Uterus (tissue), 4 donors: Measurements from ENCODE around the gene PPP4R1. TPM values are rescaled to one million over a fixed set of nuclear protein-coding genes. Genes with fewer than 3 reads are reported as not detected.

Experiments
- DNase-seq, 2 donors: peaks; one replicate each; pipeline ENCODE4 v3.0.0-alpha.2; 2019 to 2020
- H3K27ac ChIP-seq, 2 donors: fragments of 200-600 bp; sonication (generic); 1 replicate in 1 of 2; 2 replicates in 1 of 2; pipeline ENCODE4 v1.5.1; 2016 to 2018
- H3K27me3 ChIP-seq, 2 donors: fragments of 200-600 bp; sonication (generic); one replicate each; pipeline ENCODE4 v1.5.1; 2018 to 2019; ENCODE audit warnings: control low read depth in 1 of 2
- H3K36me3 ChIP-seq, 2 donors: fragments of 200-600 bp; sonication (generic); one replicate each; pipeline ENCODE4 v1.5.1; 2019; ENCODE audit warnings: control low read depth in 1 of 2
- H3K4me1 ChIP-seq, 2 donors: fragments of 200-600 bp; sonication (generic); one replicate each; pipeline ENCODE4 v1.5.1; 2018 to 2019; ENCODE audit warnings: control low read depth in 1 of 2
- H3K4me3 ChIP-seq, 2 donors: fragments of 200-600 bp; sonication (generic); 1 replicate in 1 of 2; 2 replicates in 1 of 2; pipeline ENCODE4 v1.5.1; 2018 to 2019; ENCODE audit warnings: mild to moderate bottlenecking in 1 of 2
- H3K9me3 ChIP-seq, 2 donors: fragments of 200-600 bp; sonication (generic); one replicate each; pipeline ENCODE4 v1.5.1; 2019; ENCODE audit warnings: control low read depth in 1 of 2
- POLR2A ChIP-seq, 2 donors: fragments of 450-650 bp; IDR thresholded peaks; one replicate each; pipeline ENCODE4 v1.6.1; 2016; ENCODE audit warnings: antibody characterized with exemption in 2 of 2, mild to moderate bottlenecking in 1 of 2, moderate library complexity in 1 of 2
- intact Hi-C: fragments of 100-400 bp; cut with DNase I; formaldehyde crosslinking; loops from one replicate; pipeline ENCODE4 v1.15.1; 2023; ENCODE audit warnings: low total_unique reads
- total RNA-seq, 4 donors: library from RNA; depleted of rRNA in 3 of 4; stranded (reverse); fragments of >200 nt in 3 of 4; gene quantifications; one replicate each; pipeline versions ENCODE4 v1.1.0 to v1.2.4, GENCODE V29; 2014 to 2023
- TF ChIP-seq, protein P1 (sequence below), 4 experiments: fragments of 200-600 bp in 2 of 4; fragments of 450-650 bp in 2 of 4; sonication (generic) in 2 of 4; IDR thresholded peaks; one replicate each; pipeline ENCODE4 v1.5.1; 2016 to 2019; ENCODE audit warnings: antibody characterized with exemption in 4 of 4, mild to moderate bottlenecking in 2 of 4, moderate library complexity in 1 of 4
- donor health status: DM: yes; HTN: yes; CAD: no.

Gene PPP4R1
- total RNA-seq, 4 donors from 2014 or later = 103 to 720 (median 185) TPM

DNA sequence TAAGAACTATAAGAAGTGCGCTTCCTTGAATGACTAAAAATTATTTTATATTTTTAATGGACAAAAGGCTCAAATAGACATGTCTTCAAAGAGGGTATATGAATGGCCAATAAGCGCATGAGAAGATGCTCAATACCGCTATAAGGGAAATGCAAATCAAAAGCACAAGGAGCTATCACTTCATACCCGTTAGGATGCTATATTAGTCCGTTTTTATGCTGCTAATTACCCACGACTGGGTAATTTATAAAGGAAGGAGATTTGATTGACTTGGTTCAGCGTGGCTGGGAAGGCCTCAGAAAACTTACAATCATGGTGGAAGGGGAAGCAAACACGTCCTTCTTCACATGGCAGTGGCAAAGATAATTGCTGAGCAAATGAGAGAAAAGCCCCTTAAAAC, 20.5 kb upstream of the PPP4R1 start:
- no peaks in the 10 kb centered on the region for H3K36me3 ChIP-seq
- no peaks in the 10 kb centered on the region for H3K27me3 ChIP-seq
- TF ChIP-seq, protein P1, sequence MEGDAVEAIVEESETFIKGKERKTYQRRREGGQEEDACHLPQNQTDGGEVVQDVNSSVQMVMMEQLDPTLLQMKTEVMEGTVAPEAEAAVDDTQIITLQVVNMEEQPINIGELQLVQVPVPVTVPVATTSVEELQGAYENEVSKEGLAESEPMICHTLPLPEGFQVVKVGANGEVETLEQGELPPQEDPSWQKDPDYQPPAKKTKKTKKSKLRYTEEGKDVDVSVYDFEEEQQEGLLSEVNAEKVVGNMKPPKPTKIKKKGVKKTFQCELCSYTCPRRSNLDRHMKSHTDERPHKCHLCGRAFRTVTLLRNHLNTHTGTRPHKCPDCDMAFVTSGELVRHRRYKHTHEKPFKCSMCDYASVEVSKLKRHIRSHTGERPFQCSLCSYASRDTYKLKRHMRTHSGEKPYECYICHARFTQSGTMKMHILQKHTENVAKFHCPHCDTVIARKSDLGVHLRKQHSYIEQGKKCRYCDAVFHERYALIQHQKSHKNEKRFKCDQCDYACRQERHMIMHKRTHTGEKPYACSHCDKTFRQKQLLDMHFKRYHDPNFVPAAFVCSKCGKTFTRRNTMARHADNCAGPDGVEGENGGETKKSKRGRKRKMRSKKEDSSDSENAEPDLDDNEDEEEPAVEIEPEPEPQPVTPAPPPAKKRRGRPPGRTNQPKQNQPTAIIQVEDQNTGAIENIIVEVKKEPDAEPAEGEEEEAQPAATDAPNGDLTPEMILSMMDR (IDR thresholded peaks at IDR 0.05) = no peak
- no peak for TF ChIP-seq POLR2A (IDR thresholded peaks at IDR 0.05)
- no peak overlapping the region for H3K27ac ChIP-seq
- no peaks in the 10 kb centered on the region for H3K4me1 ChIP-seq
- DNase-seq = no peak
- no peak overlapping the region for H3K4me3 ChIP-seq
- H3K9me3 ChIP-seq = no peaks in the 10 kb centered on the region
- intact Hi-C loops = no loop called here

- Histone ChIP-seq H3K4me3 (no peak overlapping the region), H3K27me3 (no peaks in the 10 kb centered on the region), H3K4me1 (no peaks in the 10 kb centered on the region), H3K36me3 (no peaks in the 10 kb centered on the region), H3K27ac (no peak overlapping the region), H3K9me3 (no peaks in the 10 kb centered on the region)
- intact Hi-C loops = no loop called here
- no peak for DNase-seq
- TF ChIP-seq, protein P1 (IDR thresholded peaks at IDR 0.05) = no peak
- no peak for TF ChIP-seq POLR2A (IDR thresholded peaks at IDR 0.05)
Measured at GRCh38 chr18:9631814-9632496, 17.6 kb upstream of the PPP4R1 start.

DNA sequence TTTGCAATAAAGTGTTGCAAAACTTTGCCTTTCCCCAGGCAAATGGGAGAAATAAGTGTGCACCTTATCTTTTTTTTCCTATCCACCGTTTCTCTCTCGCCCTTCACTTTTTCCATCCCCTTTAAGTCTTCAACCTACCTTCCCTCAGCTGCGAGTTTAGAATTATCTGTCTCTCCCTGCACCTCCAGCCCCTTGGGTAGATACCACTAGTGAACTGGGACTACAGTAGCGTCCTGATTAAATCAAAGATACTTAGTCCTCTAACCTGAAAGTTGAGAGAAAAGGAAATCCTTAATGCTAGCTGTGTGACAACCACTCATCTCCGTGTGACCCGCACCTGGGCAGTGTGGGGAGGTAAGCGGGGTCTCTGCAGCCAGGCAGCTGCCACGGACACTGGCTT, 16.1 kb upstream of the PPP4R1 start:
- DNase-seq = no peak
- no peak overlapping the region for H3K4me3 ChIP-seq
- TF ChIP-seq POLR2A (IDR thresholded peaks at IDR 0.05) = no peak
- TF ChIP-seq, protein P1 (IDR thresholded peaks at IDR 0.05) = no peak
- H3K9me3 ChIP-seq = no peaks in the 10 kb centered on the region
- no peaks in the 10 kb centered on the region for H3K27me3 ChIP-seq
- no peak overlapping the region for H3K27ac ChIP-seq
- intact Hi-C loops = no loop called here
- H3K4me1 ChIP-seq = no peaks in the 10 kb centered on the region
- H3K36me3 ChIP-seq = no peaks in the 10 kb centered on the region

GRCh38 chr18:9629709-9630108, 15.3 kb upstream of the PPP4R1 start:
- no peaks in the 10 kb centered on the region for H3K4me1 ChIP-seq
- no peaks in the 10 kb centered on the region for H3K27me3 ChIP-seq
- intact Hi-C loops = no loop called here
- H3K27ac ChIP-seq = no peak overlapping the region
- DNase-seq = no peak
- no peaks in the 10 kb centered on the region for H3K9me3 ChIP-seq
- no peaks in the 10 kb centered on the region for H3K36me3 ChIP-seq
- H3K4me3 ChIP-seq = no peak overlapping the region
- TF ChIP-seq POLR2A (IDR thresholded peaks at IDR 0.05) = no peak
- TF ChIP-seq, protein P1 (IDR thresholded peaks at IDR 0.05) = no peak

- Histone ChIP-seq H3K27me3 (no peaks in the 10 kb centered on the region), H3K9me3 (no peaks in the 10 kb centered on the region), H3K4me3 (no peak overlapping the region), H3K4me1 (no peaks in the 10 kb centered on the region), H3K27ac (no peak overlapping the region), H3K36me3 (no peaks in the 10 kb centered on the region)
- intact Hi-C loops = no loop called here
- no peak for DNase-seq
- TF ChIP-seq, protein P1 (IDR thresholded peaks at IDR 0.05) = no peak
- TF ChIP-seq POLR2A (IDR thresholded peaks at IDR 0.05) = no peak
Measured at GRCh38 chr18:9628984-9629383, 14.6 kb upstream of the PPP4R1 start.
